HG03103 (cell line): ENCODE measurements around the gene COIL.
"Not testable (repeated sequence)": the region's sequence is repeated elsewhere in the genome, so short reads cannot be mapped to it uniquely, and the experiment has no call there.

ENCODE experiments used
- ATAC-seq: cut with Tn5 transposase; IDR thresholded peaks from one replicate; pipeline ENCODE4 v1.9.1; 2021; ENCODE audit warnings: low read depth; ENCODE audit not compliant: unreplicated experiment

The COIL gene, protein sequence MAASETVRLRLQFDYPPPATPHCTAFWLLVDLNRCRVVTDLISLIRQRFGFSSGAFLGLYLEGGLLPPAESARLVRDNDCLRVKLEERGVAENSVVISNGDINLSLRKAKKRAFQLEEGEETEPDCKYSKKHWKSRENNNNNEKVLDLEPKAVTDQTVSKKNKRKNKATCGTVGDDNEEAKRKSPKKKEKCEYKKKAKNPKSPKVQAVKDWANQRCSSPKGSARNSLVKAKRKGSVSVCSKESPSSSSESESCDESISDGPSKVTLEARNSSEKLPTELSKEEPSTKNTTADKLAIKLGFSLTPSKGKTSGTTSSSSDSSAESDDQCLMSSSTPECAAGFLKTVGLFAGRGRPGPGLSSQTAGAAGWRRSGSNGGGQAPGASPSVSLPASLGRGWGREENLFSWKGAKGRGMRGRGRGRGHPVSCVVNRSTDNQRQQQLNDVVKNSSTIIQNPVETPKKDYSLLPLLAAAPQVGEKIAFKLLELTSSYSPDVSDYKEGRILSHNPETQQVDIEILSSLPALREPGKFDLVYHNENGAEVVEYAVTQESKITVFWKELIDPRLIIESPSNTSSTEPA

DNA sequence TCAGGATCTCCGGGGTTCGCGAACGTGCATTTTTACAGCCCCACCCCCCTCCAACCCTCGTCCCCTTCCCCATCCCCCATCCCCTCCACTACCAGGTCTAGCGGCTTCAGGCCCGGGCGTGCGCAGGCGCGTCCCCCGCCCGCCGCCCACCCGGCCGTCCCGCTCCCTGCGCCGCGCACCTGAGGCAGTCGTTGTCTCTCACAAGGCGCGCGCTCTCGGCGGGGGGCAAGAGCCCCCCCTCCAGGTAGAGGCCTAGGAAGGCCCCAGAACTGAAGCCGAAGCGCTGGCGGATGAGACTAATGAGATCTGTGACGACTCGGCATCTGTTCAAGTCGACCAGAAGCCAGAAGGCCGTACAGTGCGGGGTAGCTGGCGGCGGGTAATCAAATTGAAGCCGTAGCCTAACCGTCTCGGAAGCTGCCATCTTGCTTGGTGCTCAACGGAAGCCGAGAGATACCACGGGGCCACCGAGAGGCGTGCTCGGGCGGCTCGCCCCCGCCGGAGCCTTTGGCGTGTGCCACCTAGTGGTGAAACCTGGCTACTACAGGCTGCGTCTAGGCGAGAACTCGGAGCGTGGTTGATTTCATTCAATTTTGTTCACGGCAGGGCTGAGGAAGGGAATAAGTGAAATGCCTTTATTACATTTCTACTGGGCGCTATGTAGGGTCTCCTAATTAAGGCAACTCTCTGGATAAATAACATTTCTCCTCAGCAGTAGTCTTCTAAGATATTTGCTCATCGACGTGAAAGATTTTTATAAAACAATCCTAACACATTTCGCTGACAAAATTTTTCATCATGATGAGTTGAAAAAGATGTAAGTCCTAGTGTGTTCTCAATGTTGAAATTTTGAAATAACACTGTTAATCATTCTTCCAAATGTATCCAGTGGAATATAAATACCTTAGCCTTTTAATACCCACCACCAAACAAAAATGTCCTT, at the start of gene COIL:
COIL (minus strand) TSS at position 455 of the 943 bp plus-strand sequence; CDS start at position 424, 31 bp downstream.
- peak; percentile 92 for ATAC-seq

DNA sequence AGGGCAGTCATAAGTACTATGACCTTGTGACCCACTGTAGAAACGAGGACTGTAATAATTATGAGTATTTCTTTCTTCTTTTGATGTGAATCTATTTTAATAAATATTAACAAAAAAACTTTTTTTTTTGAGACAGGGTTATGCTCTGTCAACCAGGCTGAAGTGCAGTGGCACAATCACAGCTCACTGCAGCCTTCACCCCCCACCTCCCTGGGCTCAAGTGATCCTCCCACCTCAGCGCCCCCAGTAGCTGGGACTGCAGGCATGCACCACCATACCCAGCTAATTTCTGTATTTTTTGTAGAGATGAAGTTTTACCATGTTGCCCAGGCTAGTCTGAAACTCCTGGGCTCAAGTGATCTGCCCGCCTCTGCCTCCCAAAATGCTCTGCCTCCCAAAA, 49.6 kb upstream of the COIL start:
- no peak for ATAC-seq

DNA sequence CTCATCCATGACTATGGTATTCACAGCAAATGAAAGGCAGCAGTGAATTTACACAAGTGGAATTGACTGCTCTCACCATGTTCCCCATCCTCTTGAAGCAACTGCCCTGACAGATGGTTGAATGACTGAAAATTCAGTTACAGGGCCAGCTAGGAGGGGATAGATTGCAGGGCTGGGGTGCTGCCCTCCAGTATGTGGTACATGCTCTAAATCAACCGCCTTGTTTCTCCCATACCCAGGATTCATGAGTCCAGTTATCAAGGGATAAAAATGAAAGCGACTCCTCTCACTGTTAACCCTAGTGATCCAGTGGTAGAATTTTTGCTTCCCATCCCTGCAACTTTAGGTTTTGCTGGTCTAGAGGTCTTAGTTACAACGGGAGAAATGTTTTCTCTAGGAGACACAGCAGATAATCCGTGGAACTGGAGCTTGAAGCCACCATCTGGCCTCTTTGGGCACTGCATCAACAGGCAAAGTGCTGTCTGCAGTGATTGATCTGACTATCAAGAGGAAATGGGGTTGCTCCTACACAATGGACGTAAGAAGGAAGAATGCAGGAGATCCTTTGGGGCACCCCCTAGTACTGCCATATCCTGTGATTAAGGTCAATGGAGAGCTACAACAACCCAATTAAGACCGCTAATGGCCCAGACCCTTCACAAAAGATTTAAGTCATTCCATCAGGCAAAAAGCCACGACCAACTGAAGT, 49.0 kb upstream of the COIL start:
- ATAC-seq = peak; percentile 51

DNA sequence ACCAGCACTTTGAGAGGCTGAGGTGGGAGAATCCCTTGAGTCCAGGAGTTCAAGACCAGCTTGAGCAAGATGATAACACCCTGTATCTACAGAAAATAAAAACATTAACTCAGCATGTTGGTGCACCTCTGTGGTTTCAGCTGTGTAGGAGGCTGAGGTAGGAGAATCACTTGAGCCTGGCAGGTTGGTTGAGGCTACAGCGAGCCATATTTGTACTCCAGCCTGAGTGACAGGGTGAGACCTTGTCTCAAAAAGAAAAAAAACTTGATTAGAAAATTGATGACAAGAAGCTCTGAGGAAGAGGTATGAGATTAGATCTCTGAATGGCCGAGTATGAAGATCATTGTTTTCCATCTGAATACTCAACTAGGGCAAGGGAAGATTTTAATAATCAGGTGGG, 48.1 kb upstream of the COIL start:
- no peak for ATAC-seq

DNA sequence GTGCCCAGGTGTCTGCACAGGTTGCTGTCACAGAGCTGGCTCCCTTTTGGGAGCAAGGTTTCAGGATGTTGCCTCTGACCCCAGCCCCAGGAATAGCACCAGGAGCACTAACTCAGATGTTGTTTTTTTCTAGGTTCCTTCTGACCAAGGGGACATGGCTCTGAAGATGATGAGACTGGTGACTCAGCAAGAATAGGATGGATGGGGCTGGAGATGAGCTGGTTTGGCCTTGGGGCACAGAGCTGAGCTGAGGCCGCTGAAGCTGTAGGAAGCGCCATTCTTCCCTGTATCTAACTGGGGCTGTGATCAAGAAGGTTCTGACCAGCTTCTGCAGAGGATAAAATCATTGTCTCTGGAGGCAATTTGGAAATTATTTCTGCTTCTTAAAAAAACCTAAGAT, 45.2 kb upstream of the COIL start:
- no peak for ATAC-seq

DNA sequence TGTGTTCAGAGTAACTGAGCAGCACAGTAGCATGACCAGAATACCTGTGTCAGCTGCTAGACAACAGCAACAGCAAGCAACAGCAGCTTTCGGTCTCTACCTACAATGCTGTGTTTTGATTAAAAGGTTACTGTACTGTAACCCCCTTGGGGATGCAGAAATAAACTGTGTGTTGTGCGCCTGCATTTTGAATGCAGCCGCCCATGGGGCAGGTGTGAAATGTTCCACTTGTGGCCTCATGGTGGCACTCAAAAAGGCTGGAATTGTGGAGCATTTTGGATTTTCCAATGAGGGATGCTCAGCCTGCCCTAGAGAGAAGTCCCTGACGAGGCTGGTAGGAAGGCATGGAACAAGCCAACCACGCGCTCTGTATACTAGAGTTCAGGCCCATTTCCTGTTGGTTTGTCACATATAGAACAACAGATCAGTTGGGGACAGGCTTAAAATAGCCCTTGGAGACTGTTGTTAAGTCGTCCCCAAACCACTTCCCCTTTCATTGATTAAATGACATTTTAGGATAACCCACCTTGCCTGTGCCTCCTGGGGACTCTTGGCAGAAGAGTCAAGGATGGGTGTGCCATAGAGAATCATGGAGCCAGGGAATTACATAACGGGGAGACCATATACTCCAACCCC, 44.2 kb upstream of the COIL start:
- ATAC-seq = peak; percentile 78

DNA sequence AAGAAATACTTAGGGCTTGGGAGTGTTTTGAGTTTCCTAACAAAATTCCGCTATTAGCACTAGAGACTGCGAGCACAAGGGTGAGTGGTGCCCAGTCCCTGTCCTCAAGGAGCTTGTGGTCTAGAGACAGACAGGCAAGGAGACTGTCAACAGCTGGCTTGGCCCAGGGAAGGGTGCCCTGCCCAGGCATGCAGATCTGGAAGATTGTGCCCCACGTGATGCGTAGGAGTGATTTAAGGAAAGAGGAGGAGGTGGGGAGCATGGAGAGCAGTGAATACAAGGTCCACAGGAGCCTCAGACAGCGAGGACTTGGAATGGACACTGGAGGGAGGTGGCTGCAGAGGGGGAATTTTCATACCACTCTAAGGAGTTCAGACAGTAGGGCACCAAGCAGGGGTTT, 42.1 kb upstream of the COIL start:
- ATAC-seq = no peak

DNA sequence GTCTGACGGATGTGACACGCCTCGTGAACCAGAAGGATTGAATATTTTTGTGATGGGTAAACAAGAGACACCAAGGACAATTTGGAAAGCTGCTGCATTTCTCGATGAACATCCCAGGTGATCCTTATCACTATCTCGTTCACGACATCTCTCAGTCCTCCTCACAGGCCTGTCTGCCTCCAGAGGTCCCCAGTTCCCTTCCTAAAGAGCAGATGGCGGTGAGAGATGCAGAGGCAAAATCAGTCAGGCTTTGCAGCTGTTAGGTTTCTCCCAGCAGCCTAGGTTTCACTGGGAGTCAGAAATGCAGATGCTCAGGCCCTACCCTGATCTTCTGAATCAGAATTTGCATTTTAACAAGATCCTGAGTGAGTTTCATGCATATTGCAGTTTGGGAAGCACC, 40.7 kb upstream of the COIL start:
- no peak for ATAC-seq

DNA sequence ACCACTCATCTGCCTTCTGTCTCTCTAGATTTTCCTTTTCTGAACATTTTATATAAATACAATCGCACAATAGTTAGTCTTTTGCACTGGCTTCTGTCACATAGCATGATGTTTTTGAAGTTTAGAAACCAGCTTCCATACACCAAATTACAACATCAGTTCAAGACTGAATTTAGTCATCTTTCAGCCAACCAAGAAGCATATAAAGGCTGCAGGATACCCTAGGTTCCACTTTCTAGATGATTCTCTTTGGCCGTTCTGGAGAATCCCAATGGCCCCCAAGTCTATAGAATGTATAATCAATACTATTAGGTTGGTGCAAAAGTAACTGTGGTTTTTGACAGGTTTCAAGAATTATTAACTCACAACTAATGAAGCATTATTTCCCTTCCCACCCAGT, 36.5 kb upstream of the COIL start:
- no peak for ATAC-seq

DNA sequence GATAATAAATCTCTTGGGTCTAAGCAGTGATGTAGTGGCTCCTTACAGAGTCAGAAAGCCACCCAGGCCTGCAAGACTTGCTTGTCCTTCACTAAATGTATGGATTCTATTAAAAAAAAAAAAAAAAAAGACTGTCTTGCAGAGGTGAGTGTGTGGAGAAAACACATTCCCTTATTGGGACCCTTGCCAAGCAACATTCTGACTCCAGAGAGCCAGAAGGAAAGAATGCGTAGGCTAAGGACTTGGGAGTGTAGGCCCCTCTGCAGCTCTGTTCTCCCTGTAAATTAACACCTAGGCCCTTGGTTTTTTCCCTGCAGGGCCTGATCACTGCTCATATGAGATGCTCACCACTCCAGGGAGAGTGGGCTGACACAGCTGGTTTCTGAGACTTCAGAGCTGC, 34.9 kb upstream of the COIL start:
- ATAC-seq = no peak

DNA sequence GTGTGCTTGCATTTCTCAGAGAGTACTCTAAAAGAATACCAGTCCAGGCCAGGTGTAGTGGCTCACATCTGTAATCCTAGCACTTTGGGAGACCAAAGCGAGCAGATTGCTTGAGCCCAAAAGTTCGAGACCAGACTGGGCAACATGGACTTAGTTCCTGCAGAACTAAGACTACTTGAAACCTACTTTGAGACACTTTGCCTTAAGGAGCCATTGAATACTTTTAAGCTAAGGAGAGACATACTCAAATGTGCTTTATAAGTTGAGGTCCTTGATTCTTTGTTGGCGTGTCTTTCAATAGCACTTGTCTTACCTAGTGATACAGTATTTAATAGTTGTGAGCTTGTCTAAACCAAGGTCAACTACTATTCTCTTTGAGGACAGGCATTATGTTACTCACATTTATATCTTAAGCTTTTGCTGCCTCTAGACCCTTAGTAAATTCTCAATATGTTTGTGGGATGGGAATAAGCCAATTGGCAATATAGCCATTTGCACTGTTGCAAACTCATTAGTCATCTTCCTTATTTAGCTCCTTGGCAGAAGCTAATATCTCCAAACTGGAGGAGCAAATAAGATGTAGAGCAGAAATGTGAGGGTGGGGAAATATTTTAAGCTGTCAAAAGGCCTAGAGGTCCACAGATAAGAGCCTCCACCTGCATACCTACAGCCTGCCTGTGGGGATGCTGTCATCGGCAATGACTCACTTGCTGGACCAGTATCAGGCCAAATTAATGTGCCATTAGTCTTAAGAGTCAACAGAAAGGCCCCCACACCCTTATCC, 33.4 kb upstream of the COIL start:
- no peak for ATAC-seq

DNA sequence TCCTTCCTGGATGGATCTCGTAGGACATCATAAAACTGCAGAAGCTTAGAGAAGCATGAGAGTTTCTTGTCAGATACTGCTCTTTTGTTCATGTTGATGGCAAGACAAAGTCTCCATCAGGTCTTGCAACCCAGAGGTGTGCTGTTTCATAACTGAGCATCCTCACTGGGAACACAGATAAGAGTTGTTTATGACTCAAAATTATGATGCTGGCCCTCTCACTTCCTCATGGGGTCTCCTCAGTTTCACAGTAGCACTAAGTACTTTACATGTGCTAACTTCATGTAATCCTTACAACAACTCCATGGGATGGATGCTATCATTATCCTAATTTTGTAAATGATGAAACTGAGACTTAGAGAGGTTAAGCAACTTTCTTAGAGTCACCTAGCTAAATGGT, 31.5 kb upstream of the COIL start:
- no peak for ATAC-seq

DNA sequence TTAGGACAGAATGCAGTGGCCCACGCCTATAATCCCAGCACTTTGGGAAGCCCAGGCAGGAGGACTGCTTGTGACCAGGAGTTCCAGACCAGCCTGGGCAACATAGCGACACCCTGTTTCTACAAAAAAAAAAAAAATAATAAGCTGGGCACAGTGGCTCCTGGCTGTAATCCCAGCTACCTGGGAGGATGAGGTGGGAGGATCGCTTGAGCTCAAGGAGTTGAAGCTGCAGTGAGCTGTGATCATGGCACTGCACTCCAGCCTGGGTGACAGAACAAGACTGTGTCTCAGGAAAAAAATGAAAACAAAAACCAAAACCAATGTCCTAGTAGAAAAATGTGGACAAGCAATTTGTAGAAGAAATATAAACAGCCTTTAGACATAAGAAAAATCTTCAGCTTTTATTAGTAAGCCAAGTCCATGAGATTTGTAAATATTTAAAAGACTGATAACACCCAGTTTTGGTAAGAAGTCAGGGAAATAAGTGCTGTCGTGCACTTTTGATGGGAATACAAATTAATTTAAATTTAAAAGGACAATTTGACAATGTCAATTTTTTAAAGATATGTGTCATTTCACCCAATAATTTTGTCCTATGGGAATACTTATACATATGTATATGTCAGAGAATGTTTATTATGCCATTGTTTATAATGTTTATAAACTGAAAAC, 28.2 kb upstream of the COIL start:
- no peak for ATAC-seq

DNA sequence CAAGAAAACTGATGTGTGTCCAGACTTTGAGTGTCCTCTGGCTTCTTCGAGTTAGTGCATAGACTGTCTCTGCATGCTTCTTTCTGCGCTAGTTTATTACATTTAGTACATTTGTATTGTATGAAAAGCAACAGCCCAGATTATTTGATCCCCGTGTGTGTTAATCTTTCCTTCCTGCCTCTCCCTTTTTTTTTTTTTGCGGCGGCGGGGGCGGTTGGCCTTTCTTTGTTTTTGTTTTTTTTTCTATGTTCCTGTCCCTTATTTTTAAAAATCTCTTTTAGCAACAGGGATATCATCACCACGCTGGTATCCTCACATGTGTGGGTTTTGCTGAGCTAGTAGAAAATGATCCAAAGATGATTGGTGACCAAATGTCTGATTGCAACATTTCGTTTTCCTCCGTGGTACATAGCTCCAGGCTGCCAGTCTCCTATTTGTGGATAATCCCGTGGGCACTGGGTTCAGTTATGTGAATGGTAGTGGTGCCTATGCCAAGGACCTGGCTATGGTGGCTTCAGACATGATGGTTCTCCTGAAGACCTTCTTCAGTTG, 26.5 kb upstream of the COIL start:
- no peak for ATAC-seq

DNA sequence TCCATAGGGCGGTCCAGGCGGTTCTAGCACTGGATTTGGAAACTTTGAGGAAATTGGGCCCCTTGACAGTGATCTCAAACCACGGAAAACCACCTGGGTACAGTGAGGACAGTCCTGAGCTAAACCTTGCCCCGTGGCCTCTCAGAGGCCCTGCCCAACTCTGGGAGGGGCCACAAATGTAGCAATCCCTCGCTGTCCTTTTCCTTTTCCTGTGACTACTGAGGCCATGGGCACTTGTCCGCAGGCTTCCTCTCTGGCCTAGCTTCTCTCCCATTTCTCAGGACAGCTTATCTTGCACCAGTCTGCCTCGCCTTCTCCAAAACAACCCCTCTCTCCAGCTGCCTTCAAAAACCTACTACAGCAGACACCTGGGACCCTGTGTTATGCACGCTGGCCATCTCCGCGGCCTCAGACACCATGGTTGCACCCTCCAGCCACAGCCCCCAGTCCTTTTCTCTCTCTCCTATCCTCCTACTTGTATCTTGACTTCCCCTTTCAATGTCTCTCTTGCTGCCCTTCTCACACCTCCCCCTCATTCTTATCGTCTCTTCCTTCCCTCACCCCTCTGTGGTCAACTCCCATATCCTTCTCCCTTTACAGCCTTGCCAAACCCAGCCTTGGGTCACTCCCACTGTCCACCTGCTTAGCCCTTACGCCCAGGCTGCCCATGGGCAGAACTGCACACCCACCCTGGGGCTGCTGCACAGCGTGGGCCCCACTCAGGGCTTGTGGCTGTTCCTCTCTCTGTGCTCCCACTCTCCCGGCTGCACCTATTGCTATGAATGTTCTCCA, 24.7 kb upstream of the COIL start:
- ATAC-seq = no peak

DNA sequence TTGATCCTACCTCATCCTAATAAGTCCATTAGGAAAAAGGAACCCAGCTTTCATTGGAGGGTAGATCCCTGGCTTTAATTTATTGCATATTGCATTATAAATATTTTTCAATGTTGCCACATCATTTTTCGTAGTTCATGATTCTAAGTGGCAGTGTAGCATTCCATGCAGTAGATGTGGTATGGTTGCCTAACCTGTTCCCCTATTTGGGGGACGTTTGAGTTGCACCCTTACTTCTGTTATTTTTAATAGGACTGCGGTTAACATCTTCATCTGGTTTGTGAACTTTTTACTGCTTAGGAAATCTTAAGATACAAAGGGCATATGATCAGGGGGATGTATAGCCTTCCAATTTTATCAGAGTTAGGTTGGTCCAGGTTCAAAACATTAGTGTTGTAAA, 22.5 kb upstream of the COIL start:
- no peak for ATAC-seq

DNA sequence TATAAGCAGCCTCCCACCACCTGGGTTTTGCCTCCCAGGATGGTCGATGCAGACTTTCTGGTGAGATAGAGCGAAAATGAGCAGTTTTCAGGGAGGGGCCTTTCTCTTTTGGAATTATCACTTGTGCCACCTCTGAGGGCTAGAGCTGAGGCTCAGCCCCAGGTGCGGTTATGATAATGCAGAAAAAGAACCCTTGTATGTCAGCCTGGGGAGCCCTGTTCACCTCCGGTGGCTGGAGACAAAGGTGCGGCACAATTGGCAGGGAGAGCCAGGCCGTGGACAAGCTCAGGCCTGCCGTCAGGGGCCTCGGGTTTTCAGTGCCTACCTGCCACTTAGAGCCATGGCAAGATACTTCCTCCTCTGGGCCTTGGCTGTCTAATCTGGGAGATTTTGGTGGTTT, 21.5 kb upstream of the COIL start:
- ATAC-seq = no peak

DNA sequence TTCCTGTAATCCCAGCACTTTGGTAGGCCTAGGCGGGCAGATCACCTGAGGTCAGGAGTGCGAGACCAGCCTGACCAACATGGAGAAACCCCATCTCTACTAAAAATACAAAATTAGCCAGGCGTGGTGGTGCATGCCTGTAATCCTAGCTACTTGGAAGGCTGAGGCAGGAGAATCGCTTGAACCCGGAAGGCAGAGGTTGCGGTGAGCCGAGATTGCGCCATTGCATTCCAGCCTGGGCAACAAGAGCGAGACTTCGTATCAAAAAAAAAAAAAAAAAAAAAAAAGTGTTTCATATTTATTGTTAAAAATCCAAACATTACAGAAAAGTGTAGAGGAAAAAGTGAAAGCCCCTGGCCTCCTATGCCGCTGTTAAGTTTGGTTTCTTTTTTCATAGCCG, 19.7 kb upstream of the COIL start:
- ATAC-seq = not testable (repeated sequence)
